ENCODE results near the gene MIA2.

- TF ChIP-seq CTCF (conservative IDR thresholded peaks at IDR 0.05; ENCODE audit: low read depth, low read length) (no peak), EZH2phosphoT487 (IDR thresholded peaks at IDR 0.05; ENCODE audit: borderline replicate concordance, low read length) (no peak), EZH2 (IDR thresholded peaks at IDR 0.05; ENCODE audit: low read length, unreplicated experiment) (no peak)
These were observed 4.5 kb upstream of the MIA2 start for GRCh38 chr14:39229222-39229543.

Data from PC-3 (cell line).